ENCODE results near the gene ZNF768.
"Not testable (repeated sequence)": the region's sequence is repeated elsewhere in the genome, so short reads cannot be mapped to it uniquely, and the experiment has no call there.

Gene ZNF768

DNA sequence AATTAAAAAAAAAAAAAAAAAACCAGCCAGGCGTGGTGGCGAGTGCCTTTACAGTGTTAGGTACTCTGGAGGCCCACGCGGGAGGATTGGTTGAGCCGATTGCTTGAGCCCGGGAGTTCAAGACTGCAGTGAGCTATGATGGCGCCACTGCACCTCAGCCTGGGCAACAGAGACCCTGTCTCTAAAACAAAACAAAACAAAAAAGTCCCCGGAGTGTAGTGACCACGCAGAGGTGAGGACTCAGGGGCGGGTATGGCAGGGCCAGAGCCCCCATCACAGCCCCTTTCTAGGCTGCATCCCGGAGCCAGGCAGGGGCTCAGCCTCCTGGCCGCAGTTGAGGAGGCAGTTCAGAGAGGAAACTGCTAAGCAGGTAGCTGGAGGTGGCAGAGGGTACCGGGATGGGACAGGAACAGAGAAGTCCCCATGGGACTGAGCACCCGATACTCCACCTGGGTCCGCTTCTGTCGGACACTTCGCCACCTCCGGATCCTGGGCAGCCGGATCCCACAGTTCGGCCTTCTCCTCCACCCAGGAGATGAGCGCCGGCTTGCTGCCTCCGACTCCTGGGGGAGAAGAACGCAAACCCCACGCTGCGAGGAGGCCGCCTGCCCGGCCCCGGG is 7.5 kb upstream of the ZNF768 start:
- DNase-seq (ENCODE audit: low read depth in 1 of 2, low spot score in 1 of 2), result no peak

DNA sequence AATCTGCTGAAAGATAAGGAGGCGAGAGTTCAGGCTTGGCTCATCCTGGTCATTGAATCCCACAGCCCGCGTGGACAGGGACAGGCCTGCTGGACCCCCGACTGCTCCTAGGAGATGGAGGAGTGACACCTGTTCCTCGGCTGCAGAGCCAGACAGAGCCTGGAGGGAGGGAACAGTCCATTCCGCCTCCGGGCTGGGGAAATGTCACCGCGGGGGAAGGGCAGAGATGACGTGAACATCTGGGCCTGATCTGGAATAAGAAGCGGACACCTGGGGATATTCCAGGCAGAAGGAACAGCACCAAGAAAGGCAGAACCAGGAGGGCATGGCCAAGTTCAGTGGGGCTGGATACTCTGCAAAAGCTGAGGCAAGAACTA is 6.8 kb upstream of the ZNF768 start:
- DNase-seq (ENCODE audit: low read depth in 1 of 2, low spot score in 1 of 2), result no peak

DNA sequence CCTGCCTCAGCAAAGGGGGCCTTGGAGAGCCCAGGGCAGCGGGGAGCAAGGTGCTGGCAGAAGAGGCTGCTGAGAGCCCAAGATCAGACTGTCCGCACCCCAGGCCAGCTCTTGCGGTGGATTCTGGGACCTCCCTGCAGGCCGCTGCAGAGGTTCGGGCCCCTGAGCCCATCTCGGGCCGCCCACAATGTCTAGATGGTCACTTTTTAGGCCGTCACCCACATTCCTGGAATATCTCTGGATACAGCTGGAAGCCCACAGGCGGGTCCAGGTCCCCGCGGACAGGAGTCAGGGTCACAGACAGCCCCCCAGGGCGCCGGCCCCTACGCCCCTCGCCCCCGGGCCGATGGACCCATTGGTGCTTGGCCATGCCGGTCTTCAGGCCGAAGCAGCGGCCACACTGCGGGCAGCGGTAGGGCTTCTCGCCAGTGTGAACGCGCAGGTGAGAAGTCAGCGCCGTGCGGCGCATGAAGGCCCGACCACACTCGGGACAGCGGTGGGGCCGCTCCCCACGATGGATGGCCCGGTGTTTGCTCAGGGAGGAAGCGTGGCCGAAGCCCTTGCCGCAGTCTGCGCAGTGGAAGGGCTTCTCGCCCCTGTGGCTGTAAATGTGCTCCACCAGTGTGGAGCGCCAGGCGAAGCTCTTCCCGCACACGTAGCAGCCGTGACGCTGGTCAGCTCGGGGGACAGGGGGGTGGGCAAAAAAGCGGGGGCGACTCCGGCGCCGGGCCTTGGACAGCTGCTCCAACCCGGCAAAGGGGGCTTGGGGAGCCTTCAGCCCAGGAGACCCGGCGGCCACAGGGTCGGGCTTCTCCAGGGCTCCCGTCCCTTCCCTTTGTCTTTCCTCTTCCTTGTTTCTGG is 6.1 kb upstream of the ZNF768 start:
- no peak for DNase-seq (ENCODE audit: low read depth in 1 of 2, low spot score in 1 of 2)

DNA sequence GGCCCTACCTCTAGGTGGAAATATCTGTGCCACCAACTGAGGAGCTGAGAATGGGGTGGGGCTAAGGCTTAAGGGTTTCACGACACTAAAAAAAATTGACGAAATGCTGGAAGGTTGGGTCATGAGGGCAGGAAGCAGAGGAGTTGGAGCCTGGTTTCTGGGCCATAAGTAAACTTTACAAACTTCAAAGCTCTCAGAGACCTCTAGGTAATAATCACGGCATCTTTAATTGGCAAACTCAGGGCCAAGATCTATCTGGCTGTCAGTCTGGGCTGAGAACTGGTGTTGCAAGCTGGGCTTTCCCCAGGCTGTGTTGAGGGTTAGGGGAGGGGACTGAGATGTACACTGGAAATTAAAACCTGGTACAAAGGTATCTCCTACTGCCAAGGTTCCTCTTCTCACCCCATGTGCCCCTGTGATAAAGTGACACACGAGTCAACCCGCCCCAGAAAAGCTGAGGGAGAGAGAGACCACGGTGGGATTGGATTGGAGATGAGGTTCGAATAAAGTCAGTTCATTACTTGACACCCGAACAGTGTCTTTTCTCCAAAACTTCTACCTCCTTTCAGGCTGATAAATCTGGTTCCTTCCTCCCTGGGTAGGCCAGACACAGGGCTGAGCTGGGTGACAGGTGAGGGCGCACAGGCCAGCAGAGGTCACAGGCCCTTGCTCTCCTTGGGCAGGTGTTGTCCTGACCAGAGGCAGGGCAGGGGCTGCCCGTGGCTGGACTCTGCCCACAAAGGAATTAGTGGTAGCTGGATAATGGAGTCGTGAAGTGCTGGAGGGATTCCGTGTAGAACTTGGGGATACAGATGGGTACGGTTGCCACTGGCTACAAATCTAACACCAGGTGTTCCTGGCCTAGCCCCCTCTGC is 4.0 kb upstream of the ZNF768 start:
- DNase-seq (ENCODE audit: low read depth in 1 of 2, low spot score in 1 of 2), result no peak

DNA sequence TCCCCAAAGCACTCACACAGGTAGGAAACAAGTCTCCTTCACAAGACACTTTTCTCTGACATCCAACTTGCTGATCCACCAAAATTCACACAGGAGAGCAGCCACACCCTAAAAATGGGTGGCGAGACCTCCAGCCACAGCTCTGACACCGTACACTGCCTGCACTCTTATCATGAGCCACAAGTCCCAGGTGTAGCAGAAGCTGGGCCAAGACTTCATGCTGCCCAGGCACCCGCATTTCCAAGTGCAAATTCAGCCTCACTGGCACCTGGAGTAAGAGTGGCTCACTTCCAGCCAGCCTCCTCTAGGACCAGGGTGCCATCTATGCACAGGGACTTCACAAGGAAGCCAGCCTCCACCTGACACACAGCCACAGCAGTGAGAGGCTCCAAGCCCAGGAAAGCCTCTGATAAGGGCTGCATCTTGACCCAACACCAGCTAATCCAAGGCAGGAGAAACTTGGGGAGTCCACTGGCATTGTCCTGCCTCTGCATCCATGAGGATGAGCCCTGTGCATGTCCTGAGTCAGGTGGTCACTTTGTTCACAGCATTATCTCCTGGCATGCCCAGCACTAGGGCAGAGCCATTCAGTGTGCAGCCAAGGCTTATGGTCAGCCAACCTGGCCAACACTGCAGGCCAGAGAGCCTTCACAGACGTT is 2.6 kb upstream of the ZNF768 start:
- no peak for DNase-seq (ENCODE audit: low read depth in 1 of 2, low spot score in 1 of 2)

DNA sequence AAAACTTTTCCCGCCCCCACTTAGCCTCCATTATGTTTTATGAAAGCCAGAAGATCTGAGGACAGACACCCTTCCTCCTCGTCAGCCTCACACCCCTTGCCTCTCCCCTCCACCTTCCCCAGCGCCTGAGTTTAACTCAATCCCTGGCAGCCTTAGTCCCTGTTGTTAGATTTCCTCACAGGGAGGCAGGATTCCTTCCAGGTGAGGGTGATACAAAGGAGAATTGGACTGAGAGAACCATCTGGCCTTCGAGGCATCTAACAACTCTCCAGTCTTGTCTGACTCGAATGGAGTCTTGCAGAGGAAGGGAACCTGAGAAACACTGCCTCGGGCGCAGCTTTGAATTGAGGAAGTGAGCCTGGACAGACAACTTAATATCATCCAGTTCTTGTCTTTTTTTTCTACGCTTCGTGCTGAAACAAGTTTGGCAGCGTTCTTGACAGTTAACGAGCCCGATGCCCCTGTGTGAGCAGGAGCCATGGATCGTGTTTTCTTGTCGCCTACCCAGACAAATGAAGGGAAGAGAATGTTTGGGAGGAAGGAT is 1.3 kb upstream of the ZNF768 start:
- no peak for DNase-seq (ENCODE audit: low read depth in 1 of 2, low spot score in 1 of 2)

DNA sequence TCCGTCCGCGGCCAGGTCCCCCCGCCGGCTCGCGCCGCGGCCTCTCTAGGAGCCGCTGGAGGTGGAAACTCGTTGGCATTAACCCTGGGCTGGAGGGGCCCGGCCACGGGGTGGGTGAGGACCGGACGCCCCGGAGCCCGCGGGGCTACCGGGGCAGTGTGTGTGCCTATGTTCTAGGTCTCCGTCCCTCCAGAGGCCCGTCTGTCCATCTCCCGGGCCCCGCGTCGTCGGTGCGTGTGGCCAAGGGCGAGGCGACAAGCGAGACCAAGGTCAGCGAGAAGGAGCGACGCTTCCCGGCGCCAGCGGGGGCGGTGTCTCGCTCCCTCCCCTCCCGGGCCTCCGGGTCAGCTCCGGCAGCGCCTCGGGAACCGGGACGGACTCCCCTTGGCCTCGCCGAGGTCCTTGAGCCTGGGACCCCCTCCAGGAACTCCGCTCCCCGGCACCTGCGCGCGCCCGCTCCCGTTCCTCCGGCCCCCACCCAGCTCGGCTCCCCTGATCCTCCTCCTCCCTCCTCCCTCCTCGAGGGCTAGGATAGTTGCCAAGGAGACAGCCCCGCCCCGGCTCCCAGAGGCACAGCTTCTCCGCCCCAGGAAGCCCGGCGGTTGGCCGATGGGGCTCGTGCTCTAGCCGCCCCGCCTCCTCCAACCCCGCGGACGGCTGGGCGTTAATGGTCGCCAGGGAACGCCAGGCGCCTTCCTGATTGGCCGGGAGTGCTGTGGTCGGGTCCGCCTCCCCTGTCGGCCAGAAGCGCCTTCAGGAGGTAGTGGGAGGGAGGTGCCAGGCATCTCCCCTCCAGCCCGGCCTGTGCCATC is 663 bp upstream of the ZNF768 start:
- peak; percentile 77 to 92 for DNase-seq (ENCODE audit: low read depth in 1 of 2, low spot score in 1 of 2)

DNA sequence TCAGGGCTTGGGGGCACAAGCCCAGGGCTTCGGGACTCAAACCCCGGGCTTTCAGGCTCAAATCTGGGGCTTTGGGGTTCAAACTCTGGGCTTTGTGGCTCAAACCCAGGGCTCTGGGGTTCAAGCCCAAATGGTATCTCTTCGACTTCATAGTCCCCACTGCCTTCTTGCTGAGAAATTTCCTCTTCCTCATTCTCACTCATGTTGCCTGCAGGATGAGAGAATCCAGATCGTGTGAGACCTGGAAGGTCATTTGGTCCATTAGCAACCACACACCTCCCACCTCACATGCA is 576 bp downstream of the ZNF768 start:
- no peak for DNase-seq (ENCODE audit: low read depth in 1 of 2, low spot score in 1 of 2)

DNA sequence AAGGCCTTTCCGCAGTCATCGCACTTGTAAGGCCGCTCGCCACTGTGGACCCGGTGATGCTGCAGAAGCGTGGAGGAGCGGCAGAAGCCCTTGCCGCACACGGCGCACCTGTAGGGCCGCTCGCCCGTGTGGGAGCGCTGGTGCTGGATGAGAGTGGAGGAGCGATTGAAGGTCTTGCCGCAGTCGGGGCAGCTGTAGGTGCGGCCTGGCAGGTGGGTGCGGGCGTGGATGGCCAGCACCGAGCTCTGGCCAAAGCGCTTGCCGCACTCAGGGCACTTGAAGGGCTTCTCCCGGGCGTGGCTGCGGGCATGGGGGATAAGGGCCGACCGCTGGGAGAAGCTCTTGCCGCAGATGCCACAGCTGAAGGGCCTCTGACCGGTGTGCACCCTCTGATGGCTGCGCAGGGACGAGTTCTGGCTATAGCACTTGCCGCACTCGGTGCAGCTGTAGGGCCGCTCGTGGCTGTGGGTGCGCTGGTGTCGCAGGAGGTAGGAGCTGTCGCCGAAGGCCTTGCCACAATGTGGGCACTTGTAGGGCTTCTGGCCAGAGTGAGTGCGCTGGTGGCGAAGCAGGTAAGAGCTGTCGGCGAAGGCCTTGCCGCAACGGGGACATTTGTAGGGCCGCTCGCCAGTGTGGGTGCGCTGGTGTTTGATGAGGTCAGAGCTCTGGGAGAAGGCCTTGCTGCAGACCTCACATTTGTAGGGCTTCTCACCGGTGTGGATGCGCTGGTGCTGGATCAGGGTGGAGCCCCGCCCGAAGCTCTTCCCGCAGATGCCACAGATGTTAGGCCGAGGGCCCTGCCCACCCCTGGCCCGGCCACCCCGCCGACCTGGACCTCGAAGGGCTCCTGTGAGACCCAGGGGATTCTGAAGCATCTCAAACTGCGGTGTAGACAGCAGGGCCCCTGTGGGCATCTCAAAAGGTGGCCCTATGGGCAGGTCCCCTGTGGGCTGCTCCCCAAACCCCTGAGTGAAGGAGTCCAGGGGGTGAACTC is 1.5 kb downstream of the ZNF768 start:
- DNase-seq (ENCODE audit: low read depth in 1 of 2, low spot score in 1 of 2), result no peak

DNA sequence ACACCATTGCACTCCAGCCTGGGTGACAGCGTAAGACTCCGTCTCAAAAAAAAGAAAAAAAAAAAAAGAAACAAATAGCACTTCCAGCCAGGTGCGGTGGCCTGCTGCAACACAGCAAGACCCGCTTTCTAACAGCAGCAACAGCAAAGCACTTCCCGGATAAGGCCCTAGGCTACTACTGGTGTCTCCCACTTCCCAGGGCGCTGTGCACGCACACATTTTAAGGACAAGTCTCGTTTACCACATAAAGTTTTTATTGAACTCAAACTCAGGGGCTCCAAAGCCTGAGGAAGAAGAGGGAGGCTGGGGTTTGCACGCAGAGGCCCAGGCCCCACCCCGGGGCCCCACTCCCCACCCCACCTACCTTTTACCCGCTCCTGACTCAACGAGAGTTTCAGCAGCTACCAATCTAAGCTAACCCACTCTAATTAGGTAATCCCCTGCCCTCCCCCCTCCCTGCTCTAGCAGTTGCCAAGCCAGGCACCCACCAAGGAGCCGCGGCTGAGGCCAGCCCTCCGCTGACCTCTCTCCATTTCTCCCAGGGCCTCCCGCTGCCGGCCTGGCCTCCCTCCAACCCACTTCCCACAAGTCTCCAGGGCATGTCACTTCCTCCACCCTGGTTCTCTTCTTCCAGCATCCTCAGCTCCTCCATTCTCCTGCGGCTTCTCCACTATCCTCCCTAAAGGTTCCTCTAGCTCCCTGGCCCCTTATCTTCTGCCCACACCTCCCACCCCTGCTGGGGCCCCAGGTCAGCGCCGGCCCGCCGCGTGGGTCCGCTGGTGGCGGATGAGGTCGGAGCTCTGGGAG is 2.4 kb downstream of the ZNF768 start:
- DNase-seq (ENCODE audit: low read depth in 1 of 2, low spot score in 1 of 2), result no peak

DNA sequence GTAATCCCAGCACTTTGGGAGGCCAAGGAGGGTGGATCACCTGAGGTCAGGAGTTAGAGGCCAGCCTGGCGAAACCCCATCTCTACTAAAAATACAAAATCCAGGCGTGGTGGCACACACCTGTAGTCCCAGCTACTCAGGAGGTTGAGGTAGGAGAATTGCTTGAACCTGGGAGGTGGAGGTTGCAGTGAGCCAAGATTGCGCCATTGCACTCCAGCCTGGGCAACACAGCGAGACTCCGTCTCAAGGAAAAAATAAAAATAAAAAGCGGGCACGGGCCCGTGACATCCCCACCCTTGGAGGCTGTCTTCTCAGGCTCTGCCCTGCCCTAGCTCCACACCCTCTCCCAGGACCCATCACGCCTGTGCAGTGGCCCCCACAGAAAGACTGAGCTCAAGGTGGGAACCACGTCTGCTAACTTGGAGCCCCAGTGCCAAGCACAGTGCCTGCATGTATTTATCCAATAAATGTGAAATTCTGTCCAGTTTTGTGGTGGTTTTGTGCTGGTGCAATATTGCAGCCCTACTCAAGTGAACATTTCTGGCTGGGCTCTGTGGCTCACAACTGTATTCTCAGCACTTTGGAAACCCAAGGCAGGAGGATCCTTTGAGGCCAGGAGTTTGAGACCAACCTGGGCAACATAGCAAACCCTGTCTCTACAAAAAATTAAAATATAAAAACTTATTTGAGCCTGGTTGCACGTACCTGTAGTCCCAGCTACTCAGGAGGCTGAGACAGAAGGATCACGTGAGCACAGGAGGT is 3.5 kb downstream of the ZNF768 start:
- DNase-seq (ENCODE audit: low read depth in 1 of 2, low spot score in 1 of 2), result not testable (repeated sequence)

DNA sequence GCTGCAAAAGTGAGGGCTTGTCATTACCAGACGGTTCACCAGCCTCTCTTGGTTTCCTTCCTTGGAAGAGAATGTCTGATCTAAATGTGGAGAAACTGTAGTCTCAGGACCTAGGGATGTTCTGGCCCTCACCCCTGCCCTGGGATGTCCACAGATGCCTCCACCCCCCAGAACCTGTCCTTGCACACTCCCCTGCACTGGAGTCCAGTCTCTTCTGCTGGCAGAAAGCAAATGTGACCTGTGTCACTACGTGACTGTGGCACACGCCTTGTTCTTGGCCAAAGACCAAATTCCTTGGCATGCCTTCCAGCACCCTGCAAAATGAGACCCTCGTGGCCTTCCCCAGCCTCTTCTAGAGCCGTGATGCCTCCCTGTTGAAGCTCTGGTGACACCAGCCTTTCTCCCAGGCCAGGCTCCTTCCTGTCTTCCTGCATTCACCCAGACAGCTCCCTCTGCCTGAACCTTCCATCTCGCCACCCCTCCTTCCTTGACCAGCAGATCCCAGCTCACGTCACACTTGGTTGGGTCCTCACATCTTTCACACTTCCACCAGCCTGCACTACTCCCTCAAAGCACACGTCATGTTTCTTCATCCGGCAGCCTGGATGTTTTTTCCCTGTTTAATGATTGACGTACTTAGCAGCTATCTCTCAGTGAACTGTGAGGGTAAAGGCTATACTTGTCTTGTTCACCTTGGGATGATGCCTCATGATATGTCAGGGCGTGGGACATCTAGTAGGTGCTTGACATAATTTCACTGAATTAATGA is 4.3 kb downstream of the ZNF768 start:
- DNase-seq (ENCODE audit: low read depth in 1 of 2, low spot score in 1 of 2), result no peak

DNA sequence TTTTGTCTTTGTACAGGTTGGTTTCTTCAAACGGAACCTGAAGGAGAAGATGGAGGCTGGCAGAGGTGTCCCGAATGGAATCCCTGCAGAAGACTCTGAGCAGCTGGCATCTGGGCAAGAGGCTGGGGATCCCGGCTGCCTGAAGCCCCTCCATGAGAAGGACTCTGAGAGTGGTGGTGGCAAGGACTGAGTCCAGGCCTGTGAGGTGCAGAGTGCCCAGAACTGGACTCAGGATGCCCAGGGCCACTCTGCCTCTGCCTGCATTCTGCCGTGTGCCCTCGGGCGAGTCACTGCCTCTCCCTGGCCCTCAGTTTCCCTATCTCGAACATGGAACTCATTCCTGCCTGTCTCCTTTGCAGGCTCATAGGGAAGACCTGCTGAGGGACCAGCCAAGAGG is 4.9 kb downstream of the ZNF768 start:
- DNase-seq (ENCODE audit: low read depth in 1 of 2, low spot score in 1 of 2), result no peak

DNA sequence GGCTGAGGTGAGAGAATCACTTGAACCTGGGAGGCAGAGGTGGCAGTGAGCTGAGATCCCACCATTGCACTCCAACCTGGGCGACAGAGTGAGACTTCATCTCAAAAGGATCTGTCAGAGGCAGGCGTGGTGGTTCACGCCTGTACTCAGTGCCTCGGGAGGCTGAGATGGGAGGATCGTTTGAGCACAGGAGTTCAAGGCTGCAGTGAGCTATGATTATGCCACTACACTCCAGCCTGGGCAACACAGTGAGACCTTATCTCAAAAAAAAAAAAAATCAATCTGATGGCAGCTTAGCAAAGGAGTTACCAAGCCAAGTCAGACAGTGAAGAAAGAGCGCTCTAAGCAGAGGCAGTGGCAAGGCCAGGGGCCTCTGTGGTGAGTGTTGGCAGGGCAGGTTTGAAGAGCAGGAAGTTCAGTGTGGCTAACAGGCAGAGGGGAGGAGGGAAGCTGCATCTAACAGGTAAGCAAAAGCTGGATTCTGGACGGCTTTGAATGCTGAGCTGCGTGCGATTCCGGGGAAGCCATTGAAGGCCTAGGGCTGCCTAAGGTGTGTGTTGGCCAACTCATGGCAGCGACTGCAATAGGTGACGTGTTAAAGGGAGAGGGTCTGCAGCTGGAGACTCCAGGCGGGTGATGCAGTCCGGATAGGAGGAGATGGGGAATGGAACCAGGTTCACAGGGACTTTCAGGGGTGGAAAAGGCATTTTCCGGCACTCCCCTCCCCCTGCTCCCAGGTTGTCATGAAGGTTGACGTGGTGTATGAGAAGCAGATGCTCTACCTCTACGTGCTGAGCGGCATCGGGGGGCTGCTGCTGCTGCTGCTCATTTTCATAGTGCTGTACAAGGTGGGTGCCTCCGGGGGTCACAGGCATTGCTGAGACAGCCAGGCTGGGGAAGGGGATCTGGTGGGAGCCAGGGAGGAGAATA is 7.0 kb downstream of the ZNF768 start:
- no peak for DNase-seq (ENCODE audit: low read depth in 1 of 2, low spot score in 1 of 2)

DNA sequence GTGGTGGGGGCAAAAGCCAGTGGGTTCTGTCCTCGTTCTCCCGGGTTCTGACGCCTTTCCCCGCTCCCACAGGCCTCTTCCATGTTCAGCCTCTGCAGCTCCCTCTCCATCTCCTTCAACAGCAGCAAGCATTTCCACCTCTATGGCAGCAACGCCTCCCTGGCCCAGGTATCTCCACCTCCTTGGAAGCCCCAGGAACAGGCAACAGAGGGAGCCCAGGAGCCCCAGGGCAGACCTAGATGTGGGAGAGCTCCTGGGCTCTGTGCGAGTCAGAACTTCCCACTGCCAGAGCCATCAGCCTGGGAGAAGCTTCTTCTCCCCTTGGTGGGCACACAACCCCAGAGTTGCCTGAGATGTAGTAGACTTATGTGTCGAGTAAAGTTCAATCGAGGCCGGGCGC is 7.8 kb downstream of the ZNF768 start:
- DNase-seq (ENCODE audit: low read depth in 1 of 2, low spot score in 1 of 2), result no peak

DNA sequence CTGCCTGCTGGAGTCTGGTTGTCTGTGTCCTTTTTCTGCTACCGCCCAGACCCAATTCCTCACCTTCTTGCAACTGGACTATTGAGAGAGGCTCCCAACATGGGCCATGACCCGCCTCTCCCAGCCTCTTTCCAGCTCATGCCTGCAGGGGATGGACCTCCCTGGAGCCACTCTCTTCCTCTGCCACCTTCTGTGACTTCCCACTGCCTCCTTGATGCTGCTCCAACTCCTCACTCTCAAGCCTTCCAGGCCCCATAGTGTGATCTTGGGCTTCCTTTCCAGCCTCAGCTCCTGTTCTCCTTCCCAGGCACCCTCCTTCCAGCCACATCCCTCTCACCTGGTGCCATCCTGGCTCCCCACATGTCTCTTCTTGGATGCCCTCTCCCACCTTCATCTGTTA is 11.1 kb downstream of the ZNF768 start:
- DNase-seq (ENCODE audit: low read depth in 1 of 2, low spot score in 1 of 2), result no peak
